HG02943 (cell line): ENCODE measurements around the gene GABRA4.

Experiments used
- ATAC-seq: cut with Tn5 transposase; IDR thresholded peaks from one replicate; pipeline ENCODE4 v1.9.1; 2021; ENCODE audit warnings: mild to moderate bottlenecking, low read depth, moderate library complexity; ENCODE audit not compliant: unreplicated experiment

The GABRA4 gene

GRCh38 chr4:46934726-46935125 lies 58.7 kb downstream of the GABRA4 start:
- no peak for ATAC-seq

GRCh38 chr4:46933686-46934085 lies 59.7 kb downstream of the GABRA4 start:
- no peak for ATAC-seq

GRCh38 chr4:46931981-46932380 lies 61.4 kb downstream of the GABRA4 start:
- no peak for ATAC-seq

GRCh38 chr4:46930891-46931290 lies 62.5 kb downstream of the GABRA4 start:
- ATAC-seq = no peak

DNA sequence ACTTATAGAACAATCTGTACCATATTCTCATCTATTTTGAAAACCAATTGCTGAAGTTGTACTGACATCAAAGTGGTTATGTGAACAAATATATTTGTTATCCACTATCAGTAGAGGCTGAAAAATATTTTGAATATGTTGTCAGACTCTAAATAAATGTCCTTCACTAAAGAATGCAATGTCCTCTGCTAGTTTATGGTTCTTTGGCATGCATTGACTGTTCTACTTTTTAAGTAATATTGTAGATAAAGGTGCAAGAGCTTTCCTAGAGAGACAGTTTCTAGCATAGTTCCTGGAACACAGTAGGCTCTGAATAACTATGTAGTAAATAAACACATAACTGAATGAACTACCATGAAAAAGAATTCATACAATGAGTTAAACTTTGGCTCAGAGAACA lies 66.2 kb downstream of the GABRA4 start:
- ATAC-seq = no peak

GRCh38 chr4:46924789-46925529 lies 68.4 kb downstream of the GABRA4 start:
- no peak for ATAC-seq

- no peak for ATAC-seq
Observed at GRCh38 chr4:46922205-46922604, 71.2 kb downstream of the GABRA4 start.

GRCh38 chr4:46909078-46909477 lies 84.3 kb downstream of the GABRA4 start, which contains the start of gene COX7B2:
TSS of gene COX7B2 (minus strand) at chr4:46909245. CDS start at chr4:46735192, 174,053 bp downstream.
- ATAC-seq = no peak

DNA sequence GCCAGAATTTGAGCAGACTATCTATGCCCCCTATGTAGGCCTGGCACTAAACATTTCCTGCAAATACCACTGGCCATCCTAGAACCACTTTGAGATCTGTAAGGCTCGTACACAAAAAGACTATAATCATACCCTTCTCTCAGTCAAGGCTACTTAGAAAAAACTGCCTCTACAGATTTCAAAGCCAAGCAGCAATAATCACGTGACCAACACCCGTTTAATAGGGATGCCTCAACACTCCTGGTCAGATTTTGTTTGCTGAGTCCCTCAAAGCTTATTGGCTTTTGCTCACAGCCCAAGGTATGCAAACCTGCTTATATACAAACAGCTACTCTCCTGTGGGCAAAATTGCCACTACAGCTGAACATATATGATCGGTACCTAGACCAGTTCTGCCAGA lies 85.2 kb downstream of the GABRA4 start:
- no peak for ATAC-seq

DNA sequence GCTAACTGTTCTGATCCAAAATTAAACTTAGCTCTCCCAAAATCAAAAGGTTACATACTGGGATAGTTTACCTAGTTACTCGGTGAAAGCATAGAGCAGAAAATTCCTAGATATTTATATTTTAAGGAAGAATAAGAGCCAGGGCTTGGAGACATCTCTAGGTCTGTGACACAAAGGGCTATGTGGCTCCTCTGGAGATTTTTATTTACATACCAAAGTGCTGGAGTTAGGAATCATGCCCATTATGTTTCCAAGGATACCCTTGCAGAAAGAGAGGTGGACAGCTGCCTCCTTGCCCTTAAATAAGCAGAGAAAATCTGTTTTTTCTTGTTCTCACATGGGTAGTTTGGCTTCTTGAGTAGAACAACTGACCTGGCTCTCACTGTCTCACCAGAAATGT lies 93.3 kb downstream of the GABRA4 start:
- ATAC-seq = no peak

DNA sequence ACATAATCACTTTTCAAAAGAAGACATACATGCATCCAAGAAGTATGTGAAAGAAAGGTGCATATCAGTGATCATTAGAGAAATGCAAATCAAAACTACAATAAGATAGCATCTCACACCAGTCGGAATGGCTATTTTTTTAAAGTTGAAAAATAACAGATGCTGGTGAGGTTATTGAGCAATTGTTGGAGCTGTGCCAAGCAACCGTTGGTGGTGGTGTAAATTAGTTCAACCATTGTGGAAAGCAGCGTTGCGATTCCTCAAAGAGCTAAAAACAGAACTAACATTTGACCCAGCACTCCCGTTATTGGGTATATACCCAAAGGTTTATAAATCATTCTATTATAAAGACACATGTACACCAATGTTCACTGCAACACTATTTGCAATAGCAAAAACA lies 98.6 kb downstream of the GABRA4 start:
- no peak for ATAC-seq

DNA sequence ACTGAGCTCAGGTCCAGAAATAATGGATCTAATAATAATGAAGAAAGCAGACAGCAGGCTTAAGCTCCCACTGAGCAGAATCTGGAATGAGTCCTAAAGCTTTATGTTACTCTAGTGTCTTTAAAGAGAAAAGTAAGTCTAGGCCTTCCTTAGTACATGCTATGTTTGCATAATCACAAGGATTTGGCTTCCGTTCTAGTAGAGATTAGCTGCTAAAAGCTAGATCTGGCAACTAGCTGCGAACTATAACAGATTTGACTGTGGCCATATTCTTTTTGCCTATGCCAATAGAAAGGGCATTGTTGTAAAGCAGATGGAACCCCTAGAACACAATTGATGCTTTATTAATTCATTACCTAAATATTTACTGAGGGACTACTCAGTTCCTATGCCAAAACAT lies 103.3 kb downstream of the GABRA4 start:
- ATAC-seq = no peak

DNA sequence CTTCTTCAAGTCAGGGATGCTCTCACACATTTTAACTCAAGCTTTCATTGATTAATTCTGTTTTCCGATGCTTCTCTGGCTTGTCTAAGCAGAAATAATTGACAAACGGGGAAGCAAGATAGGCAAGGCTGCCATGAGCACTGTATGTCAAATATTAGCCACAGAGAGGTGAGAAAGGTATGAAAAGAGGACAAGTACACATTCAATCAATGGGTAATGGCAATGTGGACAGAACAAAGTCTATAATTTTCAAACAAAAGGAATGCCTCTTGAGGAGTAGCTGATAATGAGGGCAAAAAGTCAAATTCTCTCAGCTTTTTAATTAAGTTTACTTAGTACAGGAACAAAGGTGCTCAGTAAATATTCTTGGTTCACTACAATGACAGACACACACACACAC lies 104.0 kb downstream of the GABRA4 start:
- ATAC-seq = no peak

DNA sequence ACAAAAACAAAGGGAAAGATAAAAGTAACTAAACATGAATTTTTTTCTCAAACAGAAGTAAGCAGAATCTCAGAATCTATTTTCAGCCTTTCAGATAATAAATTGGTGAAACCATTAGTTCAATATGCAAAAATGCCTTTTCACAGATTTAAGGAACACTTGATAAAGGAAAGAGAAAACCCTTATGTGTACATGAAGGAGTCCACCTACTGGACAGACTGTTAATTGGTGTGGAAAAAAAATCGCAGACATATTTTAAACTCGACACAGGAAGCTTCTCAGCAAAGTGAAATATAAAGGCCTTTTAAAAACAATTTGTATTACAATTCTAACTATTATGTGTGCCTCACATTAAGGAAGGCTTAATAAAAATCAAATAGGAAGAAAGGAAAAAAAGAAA lies 106.7 kb downstream of the GABRA4 start:
- ATAC-seq = no peak

DNA sequence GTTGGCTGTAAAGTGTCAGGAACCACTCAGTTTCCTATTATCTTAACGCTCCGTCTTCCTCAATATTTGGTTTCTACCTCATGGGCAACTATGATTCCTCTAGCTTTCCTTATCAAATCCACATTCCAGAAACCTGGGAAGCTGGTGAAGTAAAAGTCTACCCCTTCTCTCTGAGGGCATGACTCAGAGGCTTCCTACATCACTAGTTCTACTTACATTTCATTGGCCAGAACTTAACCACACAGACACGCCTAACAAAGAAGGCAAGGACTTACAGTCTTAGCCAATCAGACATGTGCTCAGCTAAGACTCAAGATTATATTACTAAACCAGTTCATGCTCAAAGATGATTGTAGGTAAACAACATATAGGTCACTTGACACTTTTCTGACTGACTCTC lies 114.7 kb downstream of the GABRA4 start:
- no peak for ATAC-seq

DNA sequence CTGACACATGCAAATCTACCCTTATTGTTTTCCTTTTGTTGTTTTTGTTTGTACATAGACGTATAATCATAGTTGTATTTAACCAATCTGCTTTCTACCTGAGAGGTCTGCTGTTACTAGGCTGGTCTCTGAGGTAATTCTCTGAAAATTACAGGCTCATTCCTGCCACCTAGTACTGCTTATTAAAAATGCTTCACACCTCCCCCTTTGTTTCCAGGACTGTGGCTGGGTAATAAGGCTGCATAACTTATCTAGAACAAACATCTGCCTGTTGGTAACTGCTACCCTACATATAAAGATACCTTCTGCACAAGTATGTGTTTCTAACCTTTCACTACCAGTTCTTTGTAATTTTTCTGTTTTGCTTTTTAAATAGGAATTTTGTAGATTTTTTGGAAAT lies 118.6 kb downstream of the GABRA4 start:
- no peak for ATAC-seq

DNA sequence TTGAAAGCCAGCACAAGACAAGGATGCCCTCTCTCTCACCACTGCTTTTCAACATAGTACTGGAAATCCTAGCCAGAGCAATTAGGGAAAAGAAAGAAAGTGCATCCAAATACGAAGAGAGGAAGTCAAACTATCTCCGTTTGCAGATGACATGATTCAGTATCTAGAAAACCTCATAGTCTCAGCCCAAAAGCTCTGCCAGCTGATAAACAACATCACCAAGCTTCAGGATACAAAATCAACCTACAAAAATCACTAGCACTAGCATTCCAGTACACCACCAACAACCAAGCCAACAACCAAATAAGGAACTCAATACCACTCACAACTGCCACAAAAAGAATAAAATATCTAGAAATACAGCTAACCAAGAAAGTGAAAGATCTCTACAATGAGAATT lies 123.0 kb downstream of the GABRA4 start:
- ATAC-seq = no peak
